ENCODE measurements around the gene IRF2BP2. TPM values are rescaled to one million over a fixed set of nuclear protein-coding genes. Genes with fewer than 3 reads are reported as not detected.
A peak's percentile ranks its signal among the peaks of the same experiment; 100 is the strongest.
"Not testable (repeated sequence)": the region's sequence is repeated elsewhere in the genome, so short reads cannot be mapped to it uniquely, and the experiment has no call there.

Gene IRF2BP2
- total RNA-seq, 1 experiment from 2014 or later: 122 TPM

GRCh38 chr1:234638832-234639799 is 29.1 kb upstream of the IRF2BP2 start:
- Histone ChIP-seq H3K9me2 (ENCODE audit: insufficient read depth) (no peaks in the 10 kb centered on the region), H3K79me2 (ENCODE audit: low read depth) (no peaks in the 10 kb centered on the region), H3K9me3 (ENCODE audit: insufficient read depth, low read depth) (no peaks in the 10 kb centered on the region), H3K27ac (peak overlapping the region; percentile 48), H2AFZ (no peak overlapping the region), H3F3A (ENCODE audit: insufficient read depth, low read depth) (peaks cover 28% of the 10 kb centered on the region), H3K4me1 (replicated peaks; ENCODE audit: insufficient read depth) (peaks cover 25% of the 10 kb centered on the region), H3K27me3 (ENCODE audit: insufficient read depth, low read depth) (no peaks in the 10 kb centered on the region), H3K4me3 (no peak overlapping the region), H3K4me2 (peak overlapping the region; percentile 46), H4K20me1 (ENCODE audit: insufficient read depth) (no peaks in the 10 kb centered on the region), H3K36me3 (ENCODE audit: low read depth) (no peaks in the 10 kb centered on the region)
- POLR2A ChIA-PET (ENCODE audit: unreplicated experiment): interaction anchor here (0.6 to 0.7 kb wide), 2 partner anchors 16 to 324 kb away, joined by 3 to 4 read pairs; no protein-coding TSS in a partner anchor
- CTCF ChIA-PET: no interaction called here
- TF ChIP-seq, protein P1, sequence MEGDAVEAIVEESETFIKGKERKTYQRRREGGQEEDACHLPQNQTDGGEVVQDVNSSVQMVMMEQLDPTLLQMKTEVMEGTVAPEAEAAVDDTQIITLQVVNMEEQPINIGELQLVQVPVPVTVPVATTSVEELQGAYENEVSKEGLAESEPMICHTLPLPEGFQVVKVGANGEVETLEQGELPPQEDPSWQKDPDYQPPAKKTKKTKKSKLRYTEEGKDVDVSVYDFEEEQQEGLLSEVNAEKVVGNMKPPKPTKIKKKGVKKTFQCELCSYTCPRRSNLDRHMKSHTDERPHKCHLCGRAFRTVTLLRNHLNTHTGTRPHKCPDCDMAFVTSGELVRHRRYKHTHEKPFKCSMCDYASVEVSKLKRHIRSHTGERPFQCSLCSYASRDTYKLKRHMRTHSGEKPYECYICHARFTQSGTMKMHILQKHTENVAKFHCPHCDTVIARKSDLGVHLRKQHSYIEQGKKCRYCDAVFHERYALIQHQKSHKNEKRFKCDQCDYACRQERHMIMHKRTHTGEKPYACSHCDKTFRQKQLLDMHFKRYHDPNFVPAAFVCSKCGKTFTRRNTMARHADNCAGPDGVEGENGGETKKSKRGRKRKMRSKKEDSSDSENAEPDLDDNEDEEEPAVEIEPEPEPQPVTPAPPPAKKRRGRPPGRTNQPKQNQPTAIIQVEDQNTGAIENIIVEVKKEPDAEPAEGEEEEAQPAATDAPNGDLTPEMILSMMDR (conservative IDR thresholded peaks at IDR 0.05): no peak
- TF ChIP-seq EZH2 (IDR thresholded peaks at IDR 0.05; ENCODE audit: low read depth): no peak
- DNase-seq: peak in 1 of 2 experiments; percentile 92
- intact Hi-C loops (cut with micrococcal nuclease; ENCODE audit: unreplicated experiment): no loop called here
- no TSS peak for BruUV-seq (replicated peaks)

GRCh38 chr1:234634922-234635321 is 24.9 kb upstream of the IRF2BP2 start:
- H3K79me2 ChIP-seq (ENCODE audit: low read depth); H3K9me2 ChIP-seq (ENCODE audit: insufficient read depth); H3K4me3 ChIP-seq; H3K27ac ChIP-seq; POLR2A ChIA-PET (ENCODE audit: unreplicated experiment); H3K9me3 ChIP-seq (ENCODE audit: insufficient read depth, low read depth); BruUV-seq (replicated peaks); intact Hi-C loops (cut with micrococcal nuclease; ENCODE audit: unreplicated experiment); H4K20me1 ChIP-seq (ENCODE audit: insufficient read depth); CTCF ChIA-PET; DNase-seq; H3K27me3 ChIP-seq (ENCODE audit: insufficient read depth, low read depth); H3K36me3 ChIP-seq (ENCODE audit: low read depth); H3K4me2 ChIP-seq; H2AFZ ChIP-seq: not testable (repeated sequence)
- H3K4me1 ChIP-seq (replicated peaks; ENCODE audit: insufficient read depth): peaks cover 58% of the 10 kb centered on the region
- peaks cover 55% of the 10 kb centered on the region for H3F3A ChIP-seq (ENCODE audit: insufficient read depth, low read depth)

DNA sequence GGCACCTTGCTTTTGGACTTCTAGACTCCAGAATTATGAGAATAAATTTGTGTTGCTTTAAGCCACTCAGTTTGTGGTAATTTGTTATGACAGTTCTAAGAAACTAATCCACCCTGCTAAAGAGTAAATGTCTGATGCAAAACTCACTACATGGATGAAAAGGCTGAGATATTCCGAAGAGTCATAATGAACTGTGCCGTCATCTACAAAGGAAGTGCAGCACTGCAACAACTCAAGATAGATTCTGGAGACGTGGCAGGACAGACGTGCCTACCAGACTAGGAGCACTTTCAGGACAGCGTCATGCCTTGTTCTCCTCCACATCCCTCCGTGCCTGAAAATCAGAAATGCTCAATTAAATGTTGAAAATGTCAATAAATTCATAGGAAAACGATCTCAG is 24.4 kb upstream of the IRF2BP2 start:
- H3K9me2 ChIP-seq (ENCODE audit: insufficient read depth): no peaks in the 10 kb centered on the region
- no peaks in the 10 kb centered on the region for H3K79me2 ChIP-seq (ENCODE audit: low read depth)
- BruUV-seq (replicated peaks): no TSS peak
- H3F3A ChIP-seq (ENCODE audit: insufficient read depth, low read depth): peaks cover 51% of the 10 kb centered on the region
- no peaks in the 10 kb centered on the region for H3K27me3 ChIP-seq (ENCODE audit: insufficient read depth, low read depth)
- intact Hi-C loops (cut with micrococcal nuclease; ENCODE audit: unreplicated experiment): no loop called here
- H3K4me1 ChIP-seq (replicated peaks; ENCODE audit: insufficient read depth): peaks cover 53% of the 10 kb centered on the region
- DNase-seq: no peak
- POLR2A ChIA-PET (ENCODE audit: unreplicated experiment): no interaction called here
- TF ChIP-seq, protein P1 (conservative IDR thresholded peaks at IDR 0.05): no peak
- no peak for TF ChIP-seq EZH2 (IDR thresholded peaks at IDR 0.05; ENCODE audit: low read depth)
- H2AFZ ChIP-seq: no peak overlapping the region
- H3K9me3 ChIP-seq (ENCODE audit: insufficient read depth, low read depth): no peaks in the 10 kb centered on the region
- H3K27ac ChIP-seq: no peak overlapping the region
- no peak overlapping the region for H3K4me3 ChIP-seq
- CTCF ChIA-PET: no interaction called here
- H3K4me2 ChIP-seq: no peak overlapping the region
- no peaks in the 10 kb centered on the region for H4K20me1 ChIP-seq (ENCODE audit: insufficient read depth)
- no peaks in the 10 kb centered on the region for H3K36me3 ChIP-seq (ENCODE audit: low read depth)

Measured in PC-9 (cell line).